ENCODE results near the gene TRAPPC3. TPM values are rescaled to one million over a fixed set of nuclear protein-coding genes. Genes with fewer than 3 reads are reported as not detected.

The TRAPPC3 gene
- polyA plus RNA-seq, 3 donors from 2014 or later, result 113 to 219 (median 129) TPM

- peaks cover 0 to 3% (median 0%) of the 10 kb centered on the region in 3 donors for H3K36me3 Mint-ChIP-seq
- DNase-seq, result peak; percentile 12 to 26 (median 17)
- peaks cover 0 to 15% (median 7%) of the 10 kb centered on the region in 3 donors for H3K27me3 Mint-ChIP-seq (ENCODE audit: low read depth in 3 of 3)
- peaks cover 23 to 24% of the 10 kb centered on the region in 2 donors for H3K4me1 Mint-ChIP-seq
- H3K27ac Mint-ChIP-seq, result peak overlapping the region in 1 of 6 donors; percentile 73
- no peaks in the 10 kb centered on the region for H3K9me3 Mint-ChIP-seq
- H3K4me3 Mint-ChIP-seq, result peak overlapping the region; percentile 0 to 77 (median 2)
Observed at GRCh38 chr1:36123356-36123755, 25.9 kb downstream of the TRAPPC3 start.

- H3K27ac Mint-ChIP-seq, result no peak overlapping the region
- peaks cover 0 to 3% (median 0%) of the 10 kb centered on the region in 3 donors for H3K36me3 Mint-ChIP-seq
- H3K9me3 Mint-ChIP-seq, result no peaks in the 10 kb centered on the region
- DNase-seq, result no peak
- H3K27me3 Mint-ChIP-seq (ENCODE audit: low read depth in 3 of 3), result peaks cover 0 to 15% (median 7%) of the 10 kb centered on the region in 3 donors
- peaks cover 23 to 24% of the 10 kb centered on the region in 2 donors for H3K4me1 Mint-ChIP-seq
- no peak overlapping the region for H3K4me3 Mint-ChIP-seq
Observed at GRCh38 chr1:36122062-36123030, 26.9 kb downstream of the TRAPPC3 start.

DNA sequence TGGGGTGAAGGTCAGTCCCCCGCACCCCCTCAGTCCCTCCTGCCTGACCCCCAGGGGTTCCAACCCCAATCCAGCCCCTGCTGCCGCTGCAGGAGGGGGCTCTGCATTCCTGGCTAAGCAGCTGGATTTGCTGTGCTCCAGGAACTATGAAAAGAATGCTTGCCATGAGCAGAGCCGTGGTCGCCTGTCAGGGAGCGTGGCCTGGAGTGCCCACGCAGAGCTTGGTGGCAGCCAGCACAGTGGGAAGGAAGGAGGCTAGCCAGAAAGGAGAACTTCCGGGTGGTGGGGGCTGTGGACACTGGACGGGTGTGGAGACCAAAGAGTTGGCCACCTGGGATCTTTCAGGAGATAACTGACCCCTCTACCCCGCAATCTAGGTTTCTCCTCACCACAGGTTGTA lies 29.8 kb downstream of the TRAPPC3 start:
- peaks cover 0 to 3% (median 0%) of the 10 kb centered on the region in 3 donors for H3K36me3 Mint-ChIP-seq
- no peak overlapping the region for H3K27ac Mint-ChIP-seq
- no peak overlapping the region for H3K4me3 Mint-ChIP-seq
- no peak for DNase-seq
- H3K4me1 Mint-ChIP-seq, result peaks cover 9 to 14% of the 10 kb centered on the region in 2 donors
- H3K27me3 Mint-ChIP-seq (ENCODE audit: low read depth in 3 of 3), result peaks cover 0 to 11% (median 9%) of the 10 kb centered on the region in 3 donors
- no peaks in the 10 kb centered on the region for H3K9me3 Mint-ChIP-seq

DNA sequence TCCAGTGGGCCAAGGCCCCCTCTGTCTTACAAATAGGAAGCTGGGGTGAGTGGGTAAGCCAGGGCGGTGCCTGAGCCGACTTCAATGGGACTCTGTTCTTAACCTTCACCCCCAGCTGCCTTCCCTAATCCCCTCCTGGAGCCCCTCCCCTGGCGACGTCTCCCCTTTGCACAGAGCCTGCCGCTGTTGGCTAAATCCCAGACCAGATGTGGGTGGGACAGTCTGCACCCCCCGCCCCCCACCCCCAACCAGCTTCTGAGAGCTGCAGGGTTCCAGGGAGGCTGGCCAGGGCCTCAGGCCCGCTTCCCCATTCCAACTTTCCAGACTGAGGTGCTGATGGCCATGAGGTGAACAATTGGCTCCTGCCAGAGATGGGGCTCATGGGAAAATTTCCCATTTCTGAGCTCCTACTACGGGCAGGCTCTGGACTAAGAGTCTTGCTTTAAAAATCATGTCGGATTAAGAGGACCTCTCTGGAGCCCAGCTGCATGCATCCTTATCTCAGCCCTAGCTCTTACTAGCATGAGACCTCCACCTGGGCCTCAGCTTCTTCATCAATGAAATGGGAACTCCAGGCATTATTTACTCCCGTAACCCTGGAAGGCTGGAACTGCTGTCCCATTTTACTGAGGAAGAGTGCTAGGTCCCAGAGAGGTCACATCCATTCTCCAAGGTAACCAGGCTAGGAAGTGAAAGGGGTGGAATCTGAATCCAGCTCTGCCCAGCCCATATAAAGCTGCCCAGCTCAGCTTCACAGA lies 30.7 kb downstream of the TRAPPC3 start:
- Mint-ChIP-seq H3K4me1 (peaks cover 4 to 6% of the 10 kb centered on the region in 2 donors), H3K36me3 (peaks cover 0 to 3% (median 0%) of the 10 kb centered on the region in 3 donors), H3K4me3 (no peak overlapping the region), H3K27me3 (ENCODE audit: low read depth in 3 of 3) (peaks cover 0 to 9% (median 6%) of the 10 kb centered on the region in 3 donors), H3K9me3 (no peaks in the 10 kb centered on the region), H3K27ac (no peak overlapping the region)
- no peak for DNase-seq

- Mint-ChIP-seq H3K9me3 (no peaks in the 10 kb centered on the region), H3K4me1 (no peaks in the 10 kb centered on the region), H3K27ac (no peak overlapping the region), H3K36me3 (no peaks in the 10 kb centered on the region), H3K27me3 (ENCODE audit: low read depth in 3 of 3) (peaks cover 0 to 6% (median 2%) of the 10 kb centered on the region in 3 donors), H3K4me3 (no peak overlapping the region)
- DNase-seq, result no peak
Observed at GRCh38 chr1:36116901-36117300, 32.4 kb downstream of the TRAPPC3 start.

GRCh38 chr1:36115931-36116330 lies 33.4 kb downstream of the TRAPPC3 start:
- no peak for DNase-seq
- H3K36me3 Mint-ChIP-seq, result no peaks in the 10 kb centered on the region
- no peak overlapping the region for H3K27ac Mint-ChIP-seq
- H3K4me3 Mint-ChIP-seq, result no peak overlapping the region
- H3K9me3 Mint-ChIP-seq, result no peaks in the 10 kb centered on the region
- H3K27me3 Mint-ChIP-seq (ENCODE audit: low read depth in 3 of 3), result peaks cover 0 to 6% (median 2%) of the 10 kb centered on the region in 3 donors
- H3K4me1 Mint-ChIP-seq, result no peaks in the 10 kb centered on the region

DNA sequence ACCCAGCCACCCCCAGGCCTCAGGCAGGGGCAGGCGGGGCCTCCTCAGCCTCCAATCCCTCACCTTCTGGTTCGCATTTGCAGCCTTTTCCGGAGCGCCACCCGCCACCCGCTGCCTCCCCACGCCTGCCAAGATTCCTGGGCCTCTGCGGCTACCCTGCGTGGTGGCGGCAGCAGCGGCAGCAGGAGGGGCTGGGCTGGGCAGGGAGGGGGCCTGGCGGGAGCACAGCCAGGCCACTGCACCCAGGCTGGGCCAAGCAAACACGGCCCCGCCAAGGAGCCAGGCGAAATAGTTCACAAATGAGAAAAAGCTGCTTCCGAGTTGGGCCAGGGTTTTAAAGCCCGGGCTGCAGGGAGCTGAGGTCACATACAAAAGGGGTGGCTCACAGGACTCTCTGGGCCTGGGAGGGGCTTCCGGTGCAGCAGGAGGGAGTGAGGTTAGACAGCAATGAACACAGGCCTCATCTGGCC lies 34.1 kb downstream of the TRAPPC3 start:
- no peak overlapping the region for H3K27ac Mint-ChIP-seq
- H3K9me3 Mint-ChIP-seq, result no peaks in the 10 kb centered on the region
- no peak overlapping the region for H3K4me3 Mint-ChIP-seq

GRCh38 chr1:36114371-36114770 lies 34.9 kb downstream of the TRAPPC3 start:
- no peak overlapping the region for H3K27ac Mint-ChIP-seq
- H3K4me3 Mint-ChIP-seq, result no peak overlapping the region
- peaks cover 0 to 1% of the 10 kb centered on the region in 2 donors for H3K4me1 Mint-ChIP-seq

More for the DNA sequence above, 34.1 kb downstream of the TRAPPC3 start:
- Mint-ChIP-seq H3K36me3 (no peaks in the 10 kb centered on the region), H3K4me1 (no peaks in the 10 kb centered on the region), H3K27me3 (ENCODE audit: low read depth in 3 of 3) (peaks cover 0 to 6% (median 2%) of the 10 kb centered on the region in 3 donors)
- no peak for DNase-seq

GRCh38 chr1:36112823-36113222 lies 36.5 kb downstream of the TRAPPC3 start:
- Mint-ChIP-seq H3K4me1 (peaks cover 1 to 6% of the 10 kb centered on the region in 2 donors), H3K27me3 (ENCODE audit: low read depth in 3 of 3) (peaks cover 0 to 6% (median 0%) of the 10 kb centered on the region in 3 donors), H3K36me3 (no peaks in the 10 kb centered on the region), H3K9me3 (peaks cover 0 to 2% (median 0%) of the 10 kb centered on the region in 6 donors), H3K27ac (no peak overlapping the region), H3K4me3 (no peak overlapping the region)
- DNase-seq, result no peak

More at GRCh38 chr1:36114371-36114770, 34.9 kb downstream of the TRAPPC3 start:
- no peak for DNase-seq
- Mint-ChIP-seq H3K9me3 (peaks cover 0 to 2% (median 0%) of the 10 kb centered on the region in 6 donors), H3K36me3 (no peaks in the 10 kb centered on the region), H3K27me3 (ENCODE audit: low read depth in 3 of 3) (peaks cover 0 to 6% (median 0%) of the 10 kb centered on the region in 3 donors)

DNA sequence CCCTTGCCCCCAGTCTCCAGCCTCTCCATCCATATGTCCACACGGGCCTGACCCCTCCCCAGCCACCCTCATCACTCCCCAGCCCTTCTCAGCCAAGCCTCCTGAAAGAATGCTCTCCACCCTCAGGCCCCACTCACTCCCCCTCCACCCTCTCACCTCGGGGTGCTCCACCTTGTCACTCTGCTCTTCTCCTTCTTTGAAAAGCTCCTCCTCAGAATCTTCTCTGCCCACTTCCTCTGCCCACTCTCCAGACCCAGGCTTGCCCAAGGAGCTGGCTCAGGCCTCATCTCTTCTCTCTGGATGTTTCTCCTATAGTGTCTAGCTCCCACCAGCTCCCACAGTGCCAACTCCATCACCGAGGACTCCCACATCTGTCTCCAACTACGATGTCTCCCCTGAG lies 38.1 kb downstream of the TRAPPC3 start:
- H3K36me3 Mint-ChIP-seq, result no peaks in the 10 kb centered on the region
- peaks cover 0 to 2% (median 0%) of the 10 kb centered on the region in 6 donors for H3K9me3 Mint-ChIP-seq
- no peak overlapping the region for H3K4me3 Mint-ChIP-seq
- H3K27me3 Mint-ChIP-seq (ENCODE audit: low read depth in 3 of 3), result peaks cover 0 to 5% (median 0%) of the 10 kb centered on the region in 3 donors
- H3K4me1 Mint-ChIP-seq, result peaks cover 1 to 6% of the 10 kb centered on the region in 2 donors
- no peak for DNase-seq
- H3K27ac Mint-ChIP-seq, result no peak overlapping the region

GRCh38 chr1:36109041-36109679 lies 40.1 kb downstream of the TRAPPC3 start:
- peaks cover 0 to 4% (median 0%) of the 10 kb centered on the region in 3 donors for H3K27me3 Mint-ChIP-seq (ENCODE audit: low read depth in 3 of 3)
- peak overlapping the region in 2 of 6 donors; percentile 29 to 58 for H3K27ac Mint-ChIP-seq
- peaks cover 1 to 6% of the 10 kb centered on the region in 2 donors for H3K4me1 Mint-ChIP-seq
- H3K4me3 Mint-ChIP-seq, result peak overlapping the region in 2 of 5 donors; percentile 12 to 22
- H3K9me3 Mint-ChIP-seq, result peaks cover 0 to 2% (median 0%) of the 10 kb centered on the region in 6 donors
- DNase-seq, result peak in 1 of 3 donors; percentile 24
- no peaks in the 10 kb centered on the region for H3K36me3 Mint-ChIP-seq

DNA sequence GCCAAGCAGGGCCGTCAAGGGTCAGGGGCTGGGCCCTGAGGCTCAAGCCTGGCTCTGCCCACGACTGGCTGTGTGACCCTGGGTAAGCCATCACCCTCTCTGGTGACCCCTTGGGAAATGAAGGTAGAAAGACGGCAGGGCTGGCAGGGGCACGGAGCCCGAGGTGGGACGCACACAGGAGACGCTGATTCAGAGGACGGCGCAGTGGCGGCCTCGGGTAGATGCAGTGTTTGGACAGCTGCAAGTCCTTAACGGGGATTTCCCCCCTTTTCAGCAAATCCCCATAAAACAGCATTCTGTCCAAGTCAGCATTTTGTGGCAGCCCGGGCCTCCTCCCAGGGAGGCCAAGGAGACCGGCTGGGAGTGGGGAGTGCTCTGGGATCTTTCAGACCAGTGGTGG lies 41.0 kb downstream of the TRAPPC3 start:
- H3K36me3 Mint-ChIP-seq, result no peaks in the 10 kb centered on the region
- H3K27me3 Mint-ChIP-seq (ENCODE audit: low read depth in 3 of 3), result peaks cover 0 to 2% (median 0%) of the 10 kb centered on the region in 3 donors
- no peak overlapping the region for H3K4me3 Mint-ChIP-seq
- H3K27ac Mint-ChIP-seq, result no peak overlapping the region
- peaks cover 1 to 6% of the 10 kb centered on the region in 2 donors for H3K4me1 Mint-ChIP-seq
- H3K9me3 Mint-ChIP-seq, result peaks cover 0 to 2% (median 0%) of the 10 kb centered on the region in 6 donors
- DNase-seq, result no peak

DNA sequence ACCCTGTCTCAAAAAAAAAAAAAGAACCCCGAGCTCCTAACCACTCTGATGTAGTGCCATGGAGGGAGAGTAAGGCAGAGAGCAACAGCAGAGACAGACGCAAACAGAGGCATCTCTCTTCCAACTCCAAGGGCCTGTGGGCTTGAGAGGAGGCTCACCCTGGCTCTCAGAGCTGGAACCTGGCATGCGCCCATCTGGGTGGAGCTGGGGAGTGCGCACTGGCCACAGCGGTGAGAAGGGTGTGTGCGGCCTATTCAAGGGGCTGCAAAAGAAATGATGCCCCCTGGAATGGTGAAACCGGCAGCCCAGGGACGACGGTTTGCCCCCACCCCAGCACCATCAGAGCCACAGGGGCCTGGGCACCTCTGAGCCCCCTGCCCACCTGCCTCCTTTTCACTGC lies 41.9 kb downstream of the TRAPPC3 start:
- H3K9me3 Mint-ChIP-seq, result peaks cover 0 to 2% (median 0%) of the 10 kb centered on the region in 6 donors
- no peak for DNase-seq
- no peak overlapping the region for H3K27ac Mint-ChIP-seq
- peaks cover 1 to 6% of the 10 kb centered on the region in 2 donors for H3K4me1 Mint-ChIP-seq
- H3K36me3 Mint-ChIP-seq, result no peaks in the 10 kb centered on the region
- H3K27me3 Mint-ChIP-seq (ENCODE audit: low read depth in 3 of 3), result peaks cover 0 to 1% (median 0%) of the 10 kb centered on the region in 3 donors
- H3K4me3 Mint-ChIP-seq, result no peak overlapping the region

Measured in immature natural killer cell (primary cell).